HCT116 (cell line): ENCODE results near the gene PPM1J. TPM values are rescaled to one million over a fixed set of nuclear protein-coding genes. Genes with fewer than 3 reads are reported as not detected.

Source experiments
- ATAC-seq: fragments of 200-7000 bp; cut with Tn5 transposase; 2 replicates; pipeline ENCODE4 v1.9.1; 2020; ENCODE audit warnings: mild to moderate bottlenecking, moderate library complexity
- BruUV-seq: library from RNA; stranded (reverse); fragments of 400-500 nt; replicated peaks from 2 replicates; lab custom pipeline; 2021; lab: Mats Ljungman, UMichigan
- CTCF ChIA-PET: fragments of 300-600 bp; sonication (Branson Sonifier 250); formaldehyde crosslinking; loops from one replicate; lab custom pipeline; 2021; ENCODE audit warnings: antibody characterized with exemption; lab: Charles Lee
- POLR2A ChIA-PET: fragments of 300-600, 350-600 bp; sonication (Branson Sonifier 250); formaldehyde crosslinking; loops from one replicate; lab custom pipeline; 2021; ENCODE audit warnings: antibody characterized with exemption; lab: Charles Lee
- RAD21 ChIA-PET, 2 experiments: fragments of 300-600 bp; sonication (Branson Sonifier 250); formaldehyde crosslinking; loops; one replicate each; lab custom pipeline; 2023; ENCODE audit warnings: low total read pairs in 2 of 2; ENCODE audit not compliant: uncharacterized antibody in 2 of 2, unreplicated experiment in 2 of 2, low non-redundant PET in 1 of 2; lab: Charles Lee
- DNase-seq: peaks from one replicate; pipeline ENCODE4 v3.0.0-alpha.2; 2010; ENCODE audit warnings: low read depth, low spot score
- H2AFZ ChIP-seq: fragments of 200-600 bp; shearing (Covaris generic), sonication (generic); 2 replicates; pipeline ENCODE4 v1.6.1; 2017; ENCODE audit warnings: low read depth, mixed run types, mixed read lengths, antibody characterized with exemption, low read length; ENCODE audit not compliant: poor library complexity, severe bottlenecking
- H3K27ac ChIP-seq: 2 replicates; pipeline ENCODE4 v1.5.1; 2012; ENCODE audit warnings: low read depth, low read length
- H3K27me3 ChIP-seq: fragments of 200-600 bp; sonication (generic); 2 replicates; pipeline ENCODE4 v1.6.1; 2016; ENCODE audit warnings: mixed run types, low read length, mixed read lengths; ENCODE audit not compliant: insufficient read depth
- H3K36me3 ChIP-seq, 2 experiments: fragments of 200-500 bp in 1 of 2; fragments of 200-600 bp in 1 of 2; sonication (Bioruptor generic) in 1 of 2; sonication (generic) in 1 of 2; 2 replicates each; pipeline versions ENCODE4 v1.5.1 to v1.6.1; 2014 to 2016; ENCODE audit warnings: low read length in 2 of 2, inconsistent platforms in 1 of 2, mixed read lengths in 1 of 2, mixed run types in 1 of 2; ENCODE audit not compliant: insufficient read depth in 2 of 2, control insufficient read depth in 1 of 2
- H3K4me1 ChIP-seq, 2 experiments: fragments of 200-600 bp in 1 of 2; sonication (generic) in 1 of 2; 2 replicates each; pipeline versions ENCODE4 v1.5.1 to v1.6.1; 2012 to 2017; ENCODE audit warnings: low read length in 2 of 2, inconsistent platforms in 1 of 2, mild to moderate bottlenecking in 1 of 2, mixed read lengths in 1 of 2, mixed run types in 1 of 2, moderate library complexity in 1 of 2; ENCODE audit not compliant: insufficient read depth in 2 of 2, control insufficient read depth in 1 of 2
- H3K4me2 ChIP-seq: fragments of 200-600 bp; sonication (generic); 2 replicates; pipeline ENCODE4 v1.6.1; 2017; ENCODE audit warnings: mixed run types, low read length, mixed read lengths
- H3K4me3 ChIP-seq, 2 experiments: fragments of 200-600 bp in 1 of 2; sonication (generic) in 1 of 2; replicated peaks in 1 of 2; 2 replicates each; pipeline ENCODE4 v1.5.1; 2011 to 2016; ENCODE audit warnings: low read length in 2 of 2, control low read depth in 1 of 2, low read depth in 1 of 2, mild to moderate bottlenecking in 1 of 2, mixed read lengths in 1 of 2, mixed run types in 1 of 2
- H3K79me2 ChIP-seq: fragments of 200-600 bp; sonication (generic); 2 replicates; pipeline ENCODE4 v1.6.1; 2017; ENCODE audit warnings: mild to moderate bottlenecking, mixed run types, low read length, moderate library complexity, mixed read lengths; ENCODE audit not compliant: insufficient read depth
- H3K9ac ChIP-seq: fragments of 200-600 bp; sonication (generic); 2 replicates; pipeline ENCODE4 v1.6.1; 2016; ENCODE audit warnings: low read length, mixed read lengths
- H3K9me2 ChIP-seq: fragments of 200-600 bp; sonication (generic), shearing (Covaris generic); 2 replicates; pipeline ENCODE4 v1.6.1; 2017; ENCODE audit warnings: mixed run types, mild to moderate bottlenecking, moderate library complexity; ENCODE audit not compliant: insufficient read depth
- H3K9me3 ChIP-seq, 2 experiments: fragments of 200-500 bp in 1 of 2; fragments of 200-600 bp in 1 of 2; sonication (Bioruptor generic) in 1 of 2; sonication (generic) in 1 of 2; 2 replicates each; pipeline ENCODE4 v1.6.1; 2014 to 2017; ENCODE audit warnings: low read length in 2 of 2, mixed read lengths in 2 of 2, inconsistent platforms in 1 of 2, low read depth in 1 of 2, mild to moderate bottlenecking in 1 of 2, mixed run types in 1 of 2, moderate library complexity in 1 of 2; ENCODE audit not compliant: control insufficient read depth in 1 of 2, insufficient read depth in 1 of 2
- H4K20me1 ChIP-seq: fragments of 200-600 bp; sonication (generic), shearing (Covaris generic); 2 replicates; pipeline ENCODE4 v1.6.1; 2017; ENCODE audit warnings: mixed run types, mild to moderate bottlenecking, moderate library complexity; ENCODE audit not compliant: insufficient read depth
- CTCF ChIP-seq, 3 experiments: fragments of 200-600 bp in 1 of 3; sonication (generic) in 1 of 3; IDR thresholded peaks in 2 of 3; conservative IDR thresholded peaks in 1 of 3; 2 replicates each; pipeline ENCODE4 v1.5.1; 2012 to 2017; ENCODE audit warnings: low read depth in 2 of 3, low read length in 2 of 3, antibody characterized with exemption in 1 of 3, borderline replicate concordance in 1 of 3, control low read depth in 1 of 3, mild to moderate bottlenecking in 1 of 3, mixed read lengths in 1 of 3, mixed run types in 1 of 3, moderate library complexity in 1 of 3; ENCODE audit not compliant: insufficient read depth in 1 of 3
- EZH2 ChIP-seq: fragments of 200-600 bp; sonication (generic); IDR thresholded peaks from 2 replicates; pipeline ENCODE4 v1.6.1; 2017; ENCODE audit warnings: antibody characterized with exemption, mixed run types
- REST ChIP-seq: IDR thresholded peaks from 2 replicates; pipeline ENCODE4 v1.6.1; 2012; ENCODE audit warnings: low read depth
- SIN3A ChIP-seq: IDR thresholded peaks from 2 replicates; pipeline ENCODE4 v1.6.1; 2012; ENCODE audit warnings: low read depth
- SP1 ChIP-seq: IDR thresholded peaks from 2 replicates; pipeline ENCODE4 v1.6.1; 2012; ENCODE audit warnings: low read depth
- TCF7L2 ChIP-seq: IDR thresholded peaks from 2 replicates; pipeline ENCODE4 v1.7.0; 2011; ENCODE audit warnings: borderline replicate concordance, inconsistent platforms; ENCODE audit not compliant: insufficient read depth, insufficient read length; ENCODE audit errors: extremely low read depth
- ZNF274 ChIP-seq: fragments of 200-500 bp; sonication (Bioruptor generic); IDR thresholded peaks from 2 replicates; pipeline ENCODE4 v1.6.1; 2014; ENCODE audit warnings: mild to moderate bottlenecking, low read depth, low read length, inconsistent platforms
- intact Hi-C: fragments of 100-400 bp; cut with micrococcal nuclease; formaldehyde crosslinking; loops from 2 replicates; pipeline ENCODE4 v1.10.0; 2022
- total RNA-seq: library from RNA; stranded (reverse); gene quantifications from one replicate; pipeline ENCODE4 v1.2.1, GENCODE V29; 2021; ENCODE audit not compliant: unreplicated experiment

The PPM1J gene
- total RNA-seq, 1 experiment from 2014 or later: 7.5 TPM

- TF ChIP-seq CTCF (IDR thresholded peaks at IDR 0.05 in 2 of 3, conservative IDR thresholded peaks at IDR 0.05 in 1 of 3; ENCODE audit: borderline replicate concordance in 1 of 3, insufficient read depth in 1 of 3, low read depth in 2 of 3, low read length in 2 of 3): no peak
Measured at GRCh38 chr1:112748396-112748795, 33.3 kb upstream of the PPM1J start (continued).

- Histone ChIP-seq H3K4me3 (no peak overlapping the region), H3K27ac (no peak overlapping the region), H3K4me1 (no peaks in the 10 kb centered on the region), H2AFZ (no peak overlapping the region), H4K20me1 (no peaks in the 10 kb centered on the region), H3K9me2 (no peaks in the 10 kb centered on the region), H3K9me3 (no peaks in the 10 kb centered on the region), H3K36me3 (no peaks in the 10 kb centered on the region), H3K9ac (no peak overlapping the region), H3K27me3 (no peaks in the 10 kb centered on the region), H3K79me2 (no peaks in the 10 kb centered on the region), H3K4me2 (no peak overlapping the region)
- ChIA-PET RAD21 (no interaction called here), POLR2A (no interaction called here), CTCF (no interaction called here)
- no peak for TF ChIP-seq TCF7L2
- no peak for TF ChIP-seq REST
- no peak for TF ChIP-seq SP1
- no peak for TF ChIP-seq SIN3A
- no peak for TF ChIP-seq EZH2
- no peak for TF ChIP-seq ZNF274
- DNase-seq: no peak
- intact Hi-C loops: no loop called here
- no TSS peak for BruUV-seq
- ATAC-seq: no peak
Measured at GRCh38 chr1:112744009-112744578, 29.0 kb upstream of the PPM1J start.
